H1 (cell line): ENCODE data around the gene SMIM17. TPM values are rescaled to one million over a fixed set of nuclear protein-coding genes. Genes with fewer than 3 reads are reported as not detected.

Experiments
- SIN3A ChIP-seq, 2 experiments: IDR thresholded peaks in 1 of 2; conservative IDR thresholded peaks in 1 of 2; 2 replicates each; pipeline ENCODE4 v1.6.1; 2011 to 2012; ENCODE audit warnings: low read length in 2 of 2, improper control_type of control experiment in 1 of 2, low read depth in 1 of 2, mild to moderate bottlenecking in 1 of 2
- polyA plus RNA-seq, 7 experiments: library from polyadenylated mRNA; depleted of rRNA in 3 of 7; stranded (reverse) in 5 of 7; unstranded in 2 of 7; fragments of >200 nt in 5 of 7; fragments of 200-250 nt in 2 of 7; gene quantifications; 1 replicate in 5 of 7; 2 replicates in 1 of 7; 4 replicates in 1 of 7; pipeline versions ENCODE4 v1.2.1 to v1.2.3, GENCODE V29; 2011 to 2013; ENCODE audit warnings: missing spikeins in 2 of 7, mixed read lengths in 2 of 7
- total RNA-seq: library from RNA; stranded (reverse); fragmentation: NEBNext Ultra II Directional; extraction: Animal tissue kit (Norgen Biotek cat#: 25700); gene quantifications from 2 replicates; pipeline ENCODE4 v1.2.1, GENCODE V29; 2021
- TF ChIP-seq, protein P1 (sequence below), 3 experiments: IDR thresholded peaks; 1 replicate in 2 of 3; 2 replicates in 1 of 3; pipeline versions ENCODE4 v1.5.1 to v1.6.1; 2011; ENCODE audit warnings: low read length in 3 of 3, mild to moderate bottlenecking in 3 of 3, inconsistent platforms in 2 of 3, low read depth in 1 of 3, moderate library complexity in 1 of 3; ENCODE audit not compliant: insufficient read depth in 1 of 3; ENCODE audit errors: control extremely low read depth in 1 of 3

The SMIM17 gene
- total and polyA plus RNA-seq, 2 of the 8 experiments (the other 6 are each of a cell fraction or from before 2014, with no cell fraction given) = 0.06 TPM; not detected in 1

DNA sequence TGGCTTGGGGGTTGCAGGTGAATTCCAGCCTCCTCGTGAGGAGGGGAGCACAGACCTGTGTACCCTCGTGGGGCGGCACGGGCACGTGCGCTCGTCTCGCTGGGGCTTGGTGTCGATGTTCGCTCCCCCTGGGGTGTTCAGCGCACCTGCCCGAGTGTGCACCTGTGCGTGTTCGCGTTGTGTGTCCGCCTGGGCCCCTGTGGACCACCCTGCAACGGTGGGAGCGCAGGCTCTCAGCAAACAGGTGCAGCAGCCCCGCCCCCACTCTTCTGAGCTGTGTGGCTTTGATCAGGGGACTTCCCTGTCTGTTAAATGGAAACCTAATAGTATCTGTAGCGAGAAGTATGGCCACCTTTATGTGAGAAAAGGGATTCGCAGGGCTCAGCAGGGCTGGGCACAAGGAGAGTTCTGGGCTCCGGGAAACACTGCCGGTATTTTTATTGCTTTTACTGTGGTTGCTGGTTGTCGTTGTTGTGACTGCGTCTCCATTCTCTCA is 549 bp downstream of the SMIM17 start (continued):
- TF ChIP-seq, protein P1, sequence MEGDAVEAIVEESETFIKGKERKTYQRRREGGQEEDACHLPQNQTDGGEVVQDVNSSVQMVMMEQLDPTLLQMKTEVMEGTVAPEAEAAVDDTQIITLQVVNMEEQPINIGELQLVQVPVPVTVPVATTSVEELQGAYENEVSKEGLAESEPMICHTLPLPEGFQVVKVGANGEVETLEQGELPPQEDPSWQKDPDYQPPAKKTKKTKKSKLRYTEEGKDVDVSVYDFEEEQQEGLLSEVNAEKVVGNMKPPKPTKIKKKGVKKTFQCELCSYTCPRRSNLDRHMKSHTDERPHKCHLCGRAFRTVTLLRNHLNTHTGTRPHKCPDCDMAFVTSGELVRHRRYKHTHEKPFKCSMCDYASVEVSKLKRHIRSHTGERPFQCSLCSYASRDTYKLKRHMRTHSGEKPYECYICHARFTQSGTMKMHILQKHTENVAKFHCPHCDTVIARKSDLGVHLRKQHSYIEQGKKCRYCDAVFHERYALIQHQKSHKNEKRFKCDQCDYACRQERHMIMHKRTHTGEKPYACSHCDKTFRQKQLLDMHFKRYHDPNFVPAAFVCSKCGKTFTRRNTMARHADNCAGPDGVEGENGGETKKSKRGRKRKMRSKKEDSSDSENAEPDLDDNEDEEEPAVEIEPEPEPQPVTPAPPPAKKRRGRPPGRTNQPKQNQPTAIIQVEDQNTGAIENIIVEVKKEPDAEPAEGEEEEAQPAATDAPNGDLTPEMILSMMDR (IDR thresholded peaks at IDR 0.05; ENCODE audit: control extremely low read depth in 1 of 3, insufficient read depth in 1 of 3, low read depth in 1 of 3, low read length in 3 of 3) = no peak
- TF ChIP-seq SIN3A (conservative IDR thresholded peaks at IDR 0.05 in 1 of 2, IDR thresholded peaks at IDR 0.05 in 1 of 2; ENCODE audit: low read depth in 1 of 2, low read length in 2 of 2) = no peak
